UCSD-AML1 (cell line): ENCODE results near the gene ANK2.

Experiments used
- DNase-seq: peaks from one replicate; lab custom pipeline; 2025; ENCODE audit not compliant: unreplicated experiment; lab: John Stamatoyannopoulos, UW

ANK2 gene

DNA sequence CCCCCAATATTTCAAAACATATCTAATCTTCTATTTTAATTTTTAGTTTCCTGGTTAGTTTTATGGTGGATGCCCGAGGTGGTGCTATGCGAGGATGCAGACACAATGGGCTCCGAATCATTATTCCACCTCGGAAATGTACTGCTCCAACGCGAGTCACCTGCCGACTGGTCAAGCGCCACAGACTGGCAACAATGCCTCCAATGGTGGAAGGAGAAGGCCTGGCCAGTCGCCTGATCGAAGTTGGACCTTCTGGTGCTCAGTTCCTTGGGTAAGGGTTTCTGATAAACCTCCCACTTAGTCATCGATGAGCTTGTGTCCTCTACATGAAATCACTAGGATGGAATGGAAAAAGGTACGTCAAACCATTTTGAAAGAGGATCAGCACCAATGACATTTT, 280.7 kb downstream of the ANK2 start:
- DNase-seq: no peak

GRCh38 chr4:113331811-113332210, 282.4 kb downstream of the ANK2 start:
- DNase-seq: no peak

DNA sequence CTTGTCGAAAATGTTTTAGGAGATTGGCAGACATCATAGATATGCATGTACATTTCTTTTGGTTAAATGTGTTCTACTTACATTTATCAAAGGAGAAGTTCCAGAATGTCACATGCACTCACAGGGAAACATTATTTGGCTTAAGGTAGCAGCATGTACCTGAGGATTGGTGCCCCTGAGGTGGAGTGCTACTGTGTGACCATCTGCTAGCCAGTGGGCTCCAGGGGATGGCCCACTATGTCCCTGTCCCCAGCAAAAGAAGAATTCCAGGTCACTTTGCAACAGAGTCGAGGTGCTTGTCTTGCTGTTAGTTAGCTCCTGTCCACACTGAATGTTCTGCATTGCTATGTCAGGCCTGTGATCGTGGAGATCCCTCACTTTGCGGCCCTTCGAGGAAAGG, 283.2 kb downstream of the ANK2 start:
- no peak for DNase-seq

- no peak for DNase-seq
Observed at GRCh38 chr4:113335746-113336145, 286.3 kb downstream of the ANK2 start.

DNA sequence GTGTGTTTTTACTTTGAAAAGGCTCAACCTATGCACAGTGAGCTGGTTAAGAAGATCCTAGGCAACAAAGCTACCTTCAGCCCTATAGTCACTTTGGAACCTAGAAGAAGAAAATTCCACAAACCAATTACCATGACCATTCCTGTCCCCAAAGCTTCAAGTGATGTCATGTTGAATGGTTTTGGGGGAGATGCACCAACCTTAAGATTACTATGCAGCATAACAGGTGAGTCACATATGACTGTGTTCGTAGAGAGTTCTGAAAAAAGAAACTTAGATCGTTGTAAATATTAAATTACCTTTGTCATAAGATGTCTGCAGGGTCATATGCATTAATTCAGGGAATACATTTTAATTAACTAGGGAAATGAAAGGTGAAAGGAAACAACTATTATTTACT, 287.1 kb downstream of the ANK2 start:
- DNase-seq: no peak

- DNase-seq: no peak
Observed at GRCh38 chr4:113339430-113339813, 290.0 kb downstream of the ANK2 start.

GRCh38 chr4:113344100-113344499, 294.6 kb downstream of the ANK2 start:
- no peak for DNase-seq

GRCh38 chr4:113347245-113347644, 297.8 kb downstream of the ANK2 start:
- DNase-seq: no peak

DNA sequence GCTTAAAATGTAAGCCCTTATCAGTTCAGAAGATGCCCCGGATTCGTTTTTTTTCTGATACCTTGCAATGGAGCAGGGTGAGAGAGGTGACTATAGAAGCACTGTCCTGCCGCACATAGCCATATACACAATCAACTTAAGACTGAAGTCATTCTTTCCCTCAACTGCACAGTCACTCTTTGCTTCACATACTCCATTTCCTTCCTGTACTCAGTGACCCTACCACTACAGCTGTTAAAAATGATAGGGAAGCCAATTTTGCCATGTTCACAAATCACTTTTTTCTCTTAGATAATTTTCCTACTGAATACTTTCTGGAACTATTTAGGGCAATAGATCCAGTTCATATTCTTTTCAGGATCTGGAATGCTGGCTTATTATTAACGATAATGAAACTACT, 300.0 kb downstream of the ANK2 start:
- no peak for DNase-seq

- DNase-seq: no peak
Observed at GRCh38 chr4:113350576-113350975, 301.1 kb downstream of the ANK2 start.

DNA sequence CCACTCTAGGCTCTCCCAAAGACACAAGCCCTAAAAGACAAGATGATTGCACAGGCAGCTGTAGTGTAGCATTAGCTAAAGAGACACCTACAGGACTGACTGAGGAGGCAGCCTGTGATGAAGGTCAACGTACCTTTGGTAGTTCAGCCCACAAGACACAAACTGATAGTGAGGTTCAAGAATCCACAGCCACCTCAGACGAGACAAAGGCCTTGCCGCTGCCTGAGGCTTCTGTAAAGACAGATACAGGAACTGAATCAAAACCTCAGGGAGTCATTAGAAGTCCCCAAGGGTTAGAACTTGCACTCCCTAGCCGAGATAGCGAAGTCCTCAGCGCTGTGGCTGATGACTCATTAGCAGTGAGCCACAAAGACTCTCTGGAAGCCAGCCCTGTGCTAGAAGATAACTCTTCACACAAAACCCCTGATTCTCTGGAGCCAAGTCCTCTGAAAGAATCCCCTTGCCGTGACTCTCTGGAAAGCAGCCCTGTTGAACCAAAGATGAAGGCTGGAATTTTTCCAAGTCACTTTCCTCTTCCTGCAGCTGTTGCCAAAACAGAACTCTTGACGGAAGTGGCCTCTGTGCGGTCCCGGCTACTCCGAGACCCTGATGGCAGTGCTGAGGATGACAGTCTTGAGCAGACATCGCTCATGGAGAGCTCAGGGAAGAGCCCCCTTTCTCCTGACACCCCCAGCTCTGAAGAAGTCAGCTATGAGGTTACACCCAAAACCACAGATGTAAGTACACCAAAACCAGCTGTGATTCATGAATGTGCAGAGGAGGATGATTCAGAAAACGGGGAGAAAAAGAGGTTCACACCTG, 306.3 kb downstream of the ANK2 start:
- DNase-seq: peak; percentile 43

DNA sequence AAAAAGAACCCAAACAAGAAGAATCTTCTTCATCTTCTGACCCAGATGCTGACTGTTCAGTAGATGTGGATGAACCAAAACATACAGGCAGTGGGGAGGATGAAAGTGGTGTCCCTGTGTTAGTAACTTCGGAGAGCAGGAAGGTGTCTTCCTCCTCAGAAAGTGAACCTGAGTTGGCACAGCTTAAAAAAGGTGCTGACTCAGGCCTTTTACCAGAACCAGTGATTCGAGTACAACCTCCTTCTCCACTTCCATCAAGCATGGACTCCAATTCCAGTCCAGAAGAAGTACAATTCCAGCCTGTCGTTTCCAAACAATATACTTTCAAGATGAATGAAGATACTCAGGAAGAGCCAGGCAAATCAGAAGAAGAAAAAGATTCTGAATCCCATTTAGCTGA, 307.0 kb downstream of the ANK2 start:
- no peak for DNase-seq

DNA sequence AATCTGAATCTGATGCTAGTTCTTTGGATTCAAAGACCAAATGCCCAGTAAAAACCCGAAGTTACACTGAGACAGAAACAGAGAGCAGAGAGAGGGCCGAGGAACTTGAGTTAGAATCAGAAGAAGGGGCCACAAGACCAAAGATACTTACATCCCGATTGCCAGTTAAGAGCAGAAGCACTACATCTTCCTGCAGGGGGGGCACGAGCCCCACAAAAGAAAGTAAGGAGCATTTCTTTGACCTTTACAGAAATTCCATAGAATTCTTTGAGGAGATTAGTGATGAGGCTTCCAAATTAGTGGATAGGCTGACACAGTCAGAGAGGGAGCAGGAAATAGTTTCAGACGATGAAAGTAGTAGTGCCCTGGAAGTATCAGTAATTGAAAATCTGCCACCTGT, 309.3 kb downstream of the ANK2 start:
- DNase-seq: no peak

DNA sequence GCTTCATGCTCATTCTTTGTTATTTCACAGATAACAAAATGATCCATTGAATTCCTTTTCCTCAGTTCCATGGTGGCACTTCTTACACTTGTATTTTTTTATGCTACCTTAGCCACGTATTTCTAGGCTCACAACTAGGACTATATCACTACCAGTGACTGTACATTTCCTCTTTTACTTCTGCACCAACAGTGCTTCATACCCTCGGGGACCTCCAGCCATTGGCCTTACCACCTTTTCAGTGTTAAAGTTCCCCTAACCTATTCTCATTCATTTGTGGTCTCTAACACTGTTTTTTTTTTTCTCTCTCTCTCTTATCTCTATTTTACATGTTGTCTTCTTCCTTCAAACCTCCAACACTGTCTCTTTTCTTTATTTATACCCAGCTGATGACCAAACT, 315.9 kb downstream of the ANK2 start:
- DNase-seq: no peak

- DNase-seq: no peak
Observed at GRCh38 chr4:113368056-113368455, 318.6 kb downstream of the ANK2 start.

GRCh38 chr4:113371111-113371510, 321.7 kb downstream of the ANK2 start:
- no peak for DNase-seq

GRCh38 chr4:113375964-113376666, 326.7 kb downstream of the ANK2 start:
- no peak for DNase-seq

GRCh38 chr4:113378836-113379235, 329.4 kb downstream of the ANK2 start:
- no peak for DNase-seq

DNA sequence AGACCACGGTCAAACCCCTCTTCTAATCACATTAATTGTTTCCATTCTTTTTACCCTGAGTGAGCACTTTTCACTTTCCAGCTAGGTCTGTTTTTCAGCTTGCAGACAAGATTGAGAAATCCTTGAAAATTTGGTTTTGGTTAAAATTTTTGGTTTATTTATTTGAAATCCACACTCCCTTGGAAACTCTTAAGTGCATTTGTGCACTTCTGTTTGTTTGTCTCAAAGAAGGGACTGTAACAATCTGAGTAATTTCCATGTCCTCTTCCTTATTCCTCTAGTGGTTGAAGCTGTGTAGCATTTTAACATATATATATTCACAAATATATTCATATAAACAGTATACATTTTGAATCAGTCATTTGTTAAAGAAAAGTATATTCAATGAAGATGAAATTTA, 333.3 kb downstream of the ANK2 start:
- DNase-seq: no peak

GRCh38 chr4:113383111-113383785, 333.8 kb downstream of the ANK2 start:
- no peak for DNase-seq

GRCh38 chr4:113384600-113384999, 335.1 kb downstream of the ANK2 start:
- no peak for DNase-seq

DNA sequence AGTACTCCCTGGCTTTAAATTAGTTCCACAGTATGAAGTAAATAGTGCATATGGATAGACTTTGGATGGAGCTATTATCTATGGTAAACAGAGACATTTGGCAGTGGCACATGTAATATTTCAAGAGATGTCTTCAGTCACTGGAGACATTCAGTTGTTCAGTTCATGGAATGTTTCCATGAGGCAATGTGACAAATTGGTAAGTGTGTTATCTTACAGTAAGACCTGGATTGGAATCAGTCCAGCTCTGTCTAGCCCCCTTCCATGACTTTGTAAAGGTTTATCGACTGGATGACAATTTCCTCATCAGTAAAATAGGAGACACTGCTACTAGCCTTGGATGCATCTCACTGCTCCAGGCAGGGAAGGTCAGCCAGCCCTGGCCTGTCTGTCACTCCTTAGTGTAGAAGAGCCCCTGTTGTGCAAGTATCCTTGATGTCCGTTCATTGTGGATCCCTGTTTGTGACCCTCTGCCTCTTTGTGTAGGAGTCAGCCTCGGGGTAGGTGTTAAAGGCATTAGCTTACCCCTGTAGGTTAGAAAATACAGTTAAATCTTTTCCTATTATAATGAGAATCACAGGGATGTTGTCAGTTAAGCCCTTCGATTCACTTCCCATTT, 335.9 kb downstream of the ANK2 start:
- DNase-seq: no peak
